Activated CD8-positive, alpha-beta T cell treated with anti-CD3 and anti-CD28 coated beads for 36 hours (primary cell): ENCODE results near the gene GRHL1. TPM values are rescaled to one million over a fixed set of nuclear protein-coding genes. Genes with fewer than 3 reads are reported as not detected.

Experiments used
- ATAC-seq: fragments of 200-7000 bp; cut with Tn5 transposase; one replicate; pipeline ENCODE4 v1.10.0; 2021; ENCODE audit warnings: mild to moderate bottlenecking, moderate library complexity
- CTCF ChIA-PET: fragments of 350-600 bp; sonication (Branson Sonifier 250); formaldehyde crosslinking; loops from one replicate; lab custom pipeline; 2021; ENCODE audit warnings: antibody characterized with exemption; lab: Charles Lee
- POLR2A ChIA-PET: fragments of 350-600 bp; sonication (Branson Sonifier 250); formaldehyde crosslinking; loops from one replicate; lab custom pipeline; 2021; ENCODE audit warnings: antibody characterized with exemption; lab: Charles Lee
- DNase-seq: peaks from one replicate; pipeline ENCODE4 v3.0.0-alpha.2; 2020
- H3K27ac Mint-ChIP-seq: one replicate; pipeline ENCODE4 v1.8.0; 2021; ENCODE audit warnings: mild to moderate bottlenecking, mixed read lengths
- H3K27me3 Mint-ChIP-seq: one replicate; pipeline ENCODE4 v1.8.0; 2021; ENCODE audit warnings: mixed read lengths
- H3K36me3 Mint-ChIP-seq: one replicate; pipeline ENCODE4 v1.8.0; 2021; ENCODE audit warnings: low read depth, mixed read lengths
- H3K4me1 Mint-ChIP-seq: one replicate; pipeline ENCODE4 v1.8.0; 2021; ENCODE audit warnings: low read depth, mixed read lengths
- H3K4me3 Mint-ChIP-seq: one replicate; pipeline ENCODE4 v1.8.0; 2021; ENCODE audit warnings: mild to moderate bottlenecking, moderate library complexity, mixed read lengths
- H3K9me3 Mint-ChIP-seq: one replicate; pipeline ENCODE4 v1.8.0; 2021; ENCODE audit warnings: mixed read lengths
- intact Hi-C: fragments of 100-400 bp; cut with micrococcal nuclease; formaldehyde crosslinking; loops from one replicate; pipeline ENCODE4 v1.10.0; 2022
- total RNA-seq, 2 experiments: library from RNA; stranded (reverse); gene quantifications; one replicate each; pipeline ENCODE4 v1.2.3, GENCODE V29; 2021
- TF ChIP-seq, protein P1 (sequence below): fragments of 200-600 bp; IDR thresholded peaks from one replicate; pipeline ENCODE4 v1.8.0; 2022; ENCODE audit warnings: antibody characterized with exemption, mild to moderate bottlenecking

Gene GRHL1
- total RNA-seq, 2 experiments from 2014 or later, result 0.20 to 0.25 TPM

DNA sequence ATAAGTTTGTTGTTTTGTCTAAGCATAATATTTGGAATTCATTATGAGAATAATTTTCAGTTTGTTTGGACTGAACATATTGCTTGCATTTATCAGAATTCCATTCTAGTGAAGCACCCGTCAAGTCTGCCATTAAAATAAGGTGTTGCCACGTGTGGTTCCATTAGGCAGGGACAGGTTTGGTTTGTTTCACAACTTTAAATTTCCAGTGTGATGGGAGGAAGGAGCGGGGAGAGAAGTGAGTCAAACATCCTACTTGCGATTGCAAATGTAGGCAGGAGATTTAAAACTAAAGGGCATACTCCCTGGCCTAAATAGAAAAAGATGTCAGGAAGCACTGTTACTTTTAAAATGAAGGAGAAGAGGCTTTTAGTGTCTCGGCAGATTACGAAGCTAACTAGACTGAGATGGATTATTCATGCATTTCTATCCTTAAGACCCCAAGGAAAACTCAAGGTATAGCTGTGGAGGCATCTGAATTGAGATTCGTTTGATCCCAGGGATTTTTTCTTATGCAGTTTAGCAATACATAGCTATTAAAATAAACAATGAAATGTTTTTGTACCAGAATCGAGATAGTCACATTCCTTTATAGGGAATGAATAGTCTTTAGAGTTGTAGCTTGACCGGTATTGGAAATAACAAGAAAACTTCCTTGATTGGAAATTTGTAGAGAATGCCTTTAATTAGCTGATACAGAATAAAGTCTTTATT lies 19.8 kb downstream of the GRHL1 start:
- POLR2A ChIA-PET, result interaction anchor here (1.0 to 1.4 kb wide), 3 partner anchors 7 to 79 kb away, joined by 3 to 5 read pairs (median 3); no protein-coding TSS in a partner anchor
- no peak for ATAC-seq

DNA sequence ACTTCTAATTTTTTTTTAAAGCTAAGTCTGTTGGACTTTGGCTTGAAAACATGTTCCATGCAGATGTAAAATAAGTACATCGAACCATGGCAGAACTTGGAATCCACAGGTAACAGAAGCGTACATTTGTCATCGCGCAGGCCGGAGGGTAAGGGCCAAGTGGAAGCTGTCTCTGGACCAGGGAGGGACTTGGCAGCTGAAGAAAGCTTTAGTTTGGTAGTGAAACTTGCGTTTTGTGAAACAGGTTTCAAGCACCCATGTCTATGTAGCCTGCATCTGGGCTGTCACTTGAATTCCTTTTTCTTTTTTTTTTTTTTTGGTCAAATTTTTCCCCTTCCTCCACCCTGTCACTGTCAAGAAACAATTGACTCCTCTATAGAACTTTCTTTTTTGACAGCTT lies 20.4 kb downstream of the GRHL1 start:
- no peak overlapping the region for H3K4me3 Mint-ChIP-seq
- H3K9me3 Mint-ChIP-seq, result no peaks in the 10 kb centered on the region
- ChIA-PET POLR2A (interaction anchor here (0.8 to 1.4 kb wide), 4 partner anchors 8 to 79 kb away, joined by 3 to 5 read pairs (median 3); no protein-coding TSS in a partner anchor), CTCF (interaction anchor here (0.8 to 4.7 kb wide), 5 partner anchors 9 to 173 kb away, joined by 3 to 37 read pairs (median 4); no protein-coding TSS in a partner anchor)
- no peaks in the 10 kb centered on the region for H3K36me3 Mint-ChIP-seq
- ATAC-seq, result no peak
- intact Hi-C loops, result no loop called here
- no peak for DNase-seq
- TF ChIP-seq, protein P1, sequence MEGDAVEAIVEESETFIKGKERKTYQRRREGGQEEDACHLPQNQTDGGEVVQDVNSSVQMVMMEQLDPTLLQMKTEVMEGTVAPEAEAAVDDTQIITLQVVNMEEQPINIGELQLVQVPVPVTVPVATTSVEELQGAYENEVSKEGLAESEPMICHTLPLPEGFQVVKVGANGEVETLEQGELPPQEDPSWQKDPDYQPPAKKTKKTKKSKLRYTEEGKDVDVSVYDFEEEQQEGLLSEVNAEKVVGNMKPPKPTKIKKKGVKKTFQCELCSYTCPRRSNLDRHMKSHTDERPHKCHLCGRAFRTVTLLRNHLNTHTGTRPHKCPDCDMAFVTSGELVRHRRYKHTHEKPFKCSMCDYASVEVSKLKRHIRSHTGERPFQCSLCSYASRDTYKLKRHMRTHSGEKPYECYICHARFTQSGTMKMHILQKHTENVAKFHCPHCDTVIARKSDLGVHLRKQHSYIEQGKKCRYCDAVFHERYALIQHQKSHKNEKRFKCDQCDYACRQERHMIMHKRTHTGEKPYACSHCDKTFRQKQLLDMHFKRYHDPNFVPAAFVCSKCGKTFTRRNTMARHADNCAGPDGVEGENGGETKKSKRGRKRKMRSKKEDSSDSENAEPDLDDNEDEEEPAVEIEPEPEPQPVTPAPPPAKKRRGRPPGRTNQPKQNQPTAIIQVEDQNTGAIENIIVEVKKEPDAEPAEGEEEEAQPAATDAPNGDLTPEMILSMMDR, result no peak
- no peak overlapping the region for H3K27ac Mint-ChIP-seq
- H3K27me3 Mint-ChIP-seq, result peaks cover 1% of the 10 kb centered on the region
- H3K4me1 Mint-ChIP-seq, result peaks cover 23% of the 10 kb centered on the region

More for the DNA sequence above, 19.8 kb downstream of the GRHL1 start:
- Mint-ChIP-seq H3K36me3 (no peaks in the 10 kb centered on the region), H3K9me3 (no peaks in the 10 kb centered on the region), H3K27ac (no peak overlapping the region), H3K27me3 (no peaks in the 10 kb centered on the region), H3K4me3 (no peak overlapping the region), H3K4me1 (peaks cover 17% of the 10 kb centered on the region)
- CTCF ChIA-PET, result interaction anchor here (0.8 to 4.7 kb wide), 5 partner anchors 9 to 172 kb away, joined by 3 to 37 read pairs (median 4); no protein-coding TSS in a partner anchor
- intact Hi-C loops, result no loop called here
- TF ChIP-seq, protein P1, result no peak
- no peak for DNase-seq

DNA sequence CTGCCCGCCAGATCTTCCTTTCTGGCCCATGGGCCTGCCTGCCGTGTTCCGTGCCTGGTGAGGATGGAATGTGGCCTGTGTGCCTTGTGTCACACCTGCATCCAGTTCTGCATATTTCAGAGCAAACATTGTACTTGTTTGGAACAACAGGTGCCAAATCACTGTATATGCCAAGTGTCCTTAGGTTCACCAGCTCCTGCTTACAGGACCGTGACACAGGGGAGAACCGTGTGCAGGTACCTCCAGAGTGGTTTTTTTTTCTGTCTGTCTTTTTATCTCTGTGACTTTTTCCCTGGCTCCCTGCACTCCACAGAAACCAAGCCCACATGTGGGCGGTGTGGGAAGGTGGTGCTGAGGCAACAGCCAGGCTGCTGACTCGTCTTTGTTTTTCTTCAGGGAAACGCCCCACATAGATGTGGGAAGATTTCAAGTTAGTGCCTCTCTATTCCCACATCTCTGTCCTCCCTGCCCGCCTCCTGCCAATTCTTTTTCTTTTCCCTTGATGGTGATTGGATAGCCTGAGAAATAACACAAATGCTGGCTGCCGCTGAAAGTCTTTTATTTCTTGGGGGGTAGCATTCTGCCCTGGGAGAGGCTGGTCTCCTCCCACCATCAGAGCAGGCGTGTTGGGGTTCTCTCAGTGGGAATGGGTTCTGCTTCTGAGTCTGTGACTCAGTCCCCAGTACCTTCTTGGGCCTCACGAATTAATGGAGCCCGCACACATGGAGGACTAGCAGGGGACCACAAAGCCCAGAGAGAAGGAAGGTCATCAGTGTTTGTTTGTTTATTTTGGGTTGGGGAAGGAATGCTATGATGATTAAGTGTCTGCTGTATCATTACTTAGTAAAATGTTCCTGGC lies 21.4 kb downstream of the GRHL1 start:
- ChIA-PET CTCF (interaction anchor here (1.0 to 4.7 kb wide), 4 partner anchors 11 to 99 kb away, joined by 4 to 37 read pairs (median 13); no protein-coding TSS in a partner anchor), POLR2A (interaction anchor here (0.8 to 1.4 kb wide), 3 partner anchors 8 to 11 kb away, joined by 3 to 5 read pairs (median 3); no protein-coding TSS in a partner anchor)
- DNase-seq, result no peak
- peaks cover 25% of the 10 kb centered on the region for H3K4me1 Mint-ChIP-seq
- intact Hi-C loops, result no loop called here
- H3K36me3 Mint-ChIP-seq, result no peaks in the 10 kb centered on the region
- TF ChIP-seq, protein P1, result no peak
- no peak for ATAC-seq
- no peak overlapping the region for H3K4me3 Mint-ChIP-seq
- no peaks in the 10 kb centered on the region for H3K9me3 Mint-ChIP-seq
- H3K27me3 Mint-ChIP-seq, result peaks cover 1% of the 10 kb centered on the region
- no peak overlapping the region for H3K27ac Mint-ChIP-seq

DNA sequence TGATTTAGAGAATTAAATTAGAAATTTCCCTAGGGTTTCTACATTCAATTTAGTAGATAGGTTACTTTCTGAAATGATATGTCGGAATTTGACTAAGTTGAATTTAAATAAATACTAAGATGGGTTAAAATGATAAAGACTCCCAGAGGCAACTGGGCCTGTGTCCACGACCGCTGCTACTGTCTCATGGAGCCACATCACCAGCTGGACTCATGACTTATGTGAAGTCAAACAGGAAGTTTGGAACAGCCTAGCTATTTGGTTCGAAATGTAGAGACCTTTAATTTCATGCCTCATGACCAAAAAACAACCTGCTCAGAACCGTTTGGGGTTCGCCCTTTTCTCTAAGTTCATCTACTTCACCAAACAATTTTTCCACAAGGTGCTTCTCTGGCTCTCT lies 22.2 kb downstream of the GRHL1 start:
- no peak overlapping the region for H3K27ac Mint-ChIP-seq
- no peaks in the 10 kb centered on the region for H3K9me3 Mint-ChIP-seq
- peaks cover 30% of the 10 kb centered on the region for H3K4me1 Mint-ChIP-seq
- TF ChIP-seq, protein P1, result no peak
- H3K27me3 Mint-ChIP-seq, result peaks cover 5% of the 10 kb centered on the region
- intact Hi-C loops, result no loop called here
- DNase-seq (no peak), ATAC-seq (no peak)
- no peaks in the 10 kb centered on the region for H3K36me3 Mint-ChIP-seq
- ChIA-PET CTCF (interaction anchor here (0.7 to 3.5 kb wide), 5 partner anchors 11 to 160 kb away, joined by 3 to 20 read pairs (median 5); no protein-coding TSS in a partner anchor), POLR2A (interaction anchor here (1.9 kb wide), 1 partner anchor 10 kb away, joined by 4 read pairs; no protein-coding TSS in a partner anchor)
- no peak overlapping the region for H3K4me3 Mint-ChIP-seq
